Psoas muscle (tissue), 8 donors: ENCODE data around the gene SRRM4. TPM values are rescaled to one million over a fixed set of nuclear protein-coding genes. Genes with fewer than 3 reads are reported as not detected.
"Not testable (repeated sequence)": the region's sequence is repeated elsewhere in the genome, so short reads cannot be mapped to it uniquely, and the experiment has no call there.

Experiments
- ATAC-seq, 4 donors: fragments of 200-7000 bp; cut with Tn5 transposase; one replicate each; pipeline ENCODE4 v1.9.1; 2020; ENCODE audit warnings: moderate library complexity in 3 of 4, mild to moderate bottlenecking in 2 of 4
- DNase-seq, 2 donors: peaks; one replicate each; pipeline ENCODE4 v3.0.0-alpha.2; 2020
- H3K27ac ChIP-seq: fragments of 200-600 bp; one replicate; pipeline ENCODE4 v1.8.0; 2022
- H3K27me3 ChIP-seq, 3 donors: fragments of 200-600 bp in 1 of 3; one replicate each; pipeline versions ENCODE4 v1.6.1 to v1.8.0; 2013 to 2022; ENCODE audit warnings: low read length in 2 of 3, mild to moderate bottlenecking in 2 of 3, moderate library complexity in 1 of 3; ENCODE audit not compliant: insufficient read depth in 3 of 3
- H3K36me3 ChIP-seq, 2 donors: fragments of 200-600 bp in 1 of 2; one replicate each; pipeline versions ENCODE4 v1.6.1 to v1.8.0; 2013 to 2022; ENCODE audit warnings: low read depth in 1 of 2, mild to moderate bottlenecking in 1 of 2, moderate library complexity in 1 of 2; ENCODE audit not compliant: insufficient read depth in 1 of 2
- H3K4me1 ChIP-seq: fragments of 200-600 bp; one replicate; pipeline ENCODE4 v1.8.0; 2022
- H3K4me3 ChIP-seq: fragments of 200-600 bp; one replicate; pipeline ENCODE4 v1.8.0; 2022; ENCODE audit warnings: mild to moderate bottlenecking
- H3K9me3 ChIP-seq: fragments of 200-600 bp; one replicate; pipeline ENCODE4 v1.8.0; 2022
- CTCF ChIP-seq: fragments of 200-600 bp; IDR thresholded peaks from one replicate; pipeline ENCODE4 v1.8.0; 2022; ENCODE audit warnings: antibody characterized with exemption
- WGBS, 3 donors: extraction: QIAGEN DNeasy Blood & Tissue Kit; methylation state at CpG; one replicate each; pipeline versions ENCODE4 v1.1.6 to v1.1.7; 2013; 5-methylcytosine and 5-hydroxymethylcytosine counted together
- intact Hi-C, 2 donors: fragments of 100-400 bp; cut with DNase I; formaldehyde crosslinking; loops; one replicate each; pipeline versions ENCODE4 v1.11.0 to v1.14.2; 2022
- polyA plus RNA-seq, 3 donors: library from polyadenylated mRNA; stranded (reverse); fragments of 200-250 nt; gene quantifications; one replicate each; pipeline ENCODE4 v1.2.3, GENCODE V29; 2013
- total RNA-seq, 4 donors: library from RNA; stranded (reverse); fragmentation: NEBNext Ultra II Directional in 2 of 4; extraction: Animal tissue kit (Norgen Biotek cat#: 25700) in 2 of 4; gene quantifications; one replicate each; pipeline versions ENCODE4 v1.2.1 to v1.2.4, GENCODE V29; 2021 to 2023
- donor health status: healthy with polysubstance abuse.
- donor health status: DM: no; HTN: no; CAD: no; lungs with moderate emphysema.
- donor health status: Bipolar disorder and iron deficiency.
- donor health status: healthy.
- donor health status: DM: yes; HTN: yes; CAD: no.
- donor health status: DM: no; HTN: no; CAD: no.
- donor health status: DM: no; HTN: no; CAD: no.
- donor health status: DM: yes; HTN: yes; CAD: no.

SRRM4 gene
- total and polyA plus RNA-seq, 7 donors, result 0.01 to 0.19 (median 0.09) TPM

- Histone ChIP-seq H3K4me1 (no peaks in the 10 kb centered on the region), H3K4me3 (no peak overlapping the region), H3K27me3 (peaks cover 2 to 35% (median 8%) of the 10 kb centered on the region in 3 donors), H3K36me3 (no peaks in the 10 kb centered on the region), H3K9me3 (no peaks in the 10 kb centered on the region), H3K27ac (no peak overlapping the region)
- DNase-seq (no peak), ATAC-seq (no peak)
- intact Hi-C loops, result no loop called here
- WGBS, 3 donors, result 46 to 52% (median 51%) methylated on average over 5 of the region's 5 CpGs
- TF ChIP-seq CTCF, result no peak
These were observed 23.7 kb downstream of the SRRM4 start for GRCh38 chr12:119005085-119005484.

GRCh38 chr12:119005913-119006312 lies 24.6 kb downstream of the SRRM4 start:
- no peak for DNase-seq
- H3K36me3 ChIP-seq, result no peaks in the 10 kb centered on the region
- intact Hi-C loops, result no loop called here
- no peak for ATAC-seq
- peaks cover 0 to 36% (median 8%) of the 10 kb centered on the region in 3 donors for H3K27me3 ChIP-seq
- no peaks in the 10 kb centered on the region for H3K9me3 ChIP-seq
- WGBS, 3 donors, result 14 to 16% (median 16%) methylated on average over 4 of the region's 4 CpGs
- H3K27ac ChIP-seq, result no peak overlapping the region
- no peaks in the 10 kb centered on the region for H3K4me1 ChIP-seq
- no peak for TF ChIP-seq CTCF
- no peak overlapping the region for H3K4me3 ChIP-seq

GRCh38 chr12:119006746-119007145 lies 25.4 kb downstream of the SRRM4 start:
- Histone ChIP-seq H3K27ac (no peak overlapping the region), H3K27me3 (peaks cover 0 to 36% (median 8%) of the 10 kb centered on the region in 3 donors), H3K4me3 (no peak overlapping the region), H3K9me3 (no peaks in the 10 kb centered on the region), H3K36me3 (no peaks in the 10 kb centered on the region), H3K4me1 (no peaks in the 10 kb centered on the region)
- ATAC-seq, result no peak
- 8 to 22% (median 13%) methylated on average over 4 to 5 of the region's 5 CpGs for WGBS, 3 donors
- no peak for DNase-seq
- intact Hi-C loops, result no loop called here
- TF ChIP-seq CTCF, result no peak

- intact Hi-C loops, H3K4me1 ChIP-seq, ATAC-seq, DNase-seq, H3K36me3 ChIP-seq, H3K4me3 ChIP-seq, H3K27ac ChIP-seq, H3K9me3 ChIP-seq: not testable (repeated sequence)
- H3K27me3 ChIP-seq, result peaks cover 0 to 38% (median 8%) of the 10 kb centered on the region in 3 donors
- WGBS, 3 donors, result 75 to 86% (median 81%) methylated on average over 1 of the region's 1 CpG
These were observed 26.9 kb downstream of the SRRM4 start for GRCh38 chr12:119008273-119008672.

- ATAC-seq (no peak), DNase-seq (no peak)
- WGBS, 3 donors, result 1 to 2% (median 1%) methylated on average over 20 of the region's 20 CpGs
- Histone ChIP-seq H3K4me3 (no peak overlapping the region), H3K27me3 (peaks cover 0 to 36% (median 8%) of the 10 kb centered on the region in 3 donors), H3K9me3 (no peaks in the 10 kb centered on the region), H3K27ac (no peak overlapping the region), H3K4me1 (no peaks in the 10 kb centered on the region), H3K36me3 (no peaks in the 10 kb centered on the region)
- no peak for TF ChIP-seq CTCF
- intact Hi-C loops, result no loop called here
These were observed 27.4 kb downstream of the SRRM4 start for GRCh38 chr12:119008691-119009221.
